Right renal pelvis (tissue), 4 donors: Measurements from ENCODE around the gene SLC24A3. TPM values are rescaled to one million over a fixed set of nuclear protein-coding genes. Genes with fewer than 3 reads are reported as not detected.

Source experiments
- DNase-seq, 4 donors: peaks; one replicate each; pipeline ENCODE4 v3.0.0-alpha.2; 2013; ENCODE audit warnings: low read depth in 4 of 4, low spot score in 3 of 4, missing footprints in 1 of 4
- polyA plus RNA-seq, 4 donors: library from polyadenylated mRNA; unstranded; fragments of 120-200 nt; gene quantifications; one replicate each; pipeline ENCODE4 v1.2.1, GENCODE V29; 2013; ENCODE audit not compliant: insufficient read length in 4 of 4

SLC24A3 gene
- polyA plus RNA-seq, result 1 to 10 TPM; 4.5 to 5.9 (median 4.6) TPM

- DNase-seq, result peak in 2 of 4 donors; percentile 18 to 38
Observed at GRCh38 chr20:19212469-19212815, at the start of gene SLC24A3. Gene SLC24A3 (plus strand): TSS chr20:19212642.

GRCh38 chr20:19170148-19170547, 42.3 kb upstream of the SLC24A3 start:
- no peak for DNase-seq

DNA sequence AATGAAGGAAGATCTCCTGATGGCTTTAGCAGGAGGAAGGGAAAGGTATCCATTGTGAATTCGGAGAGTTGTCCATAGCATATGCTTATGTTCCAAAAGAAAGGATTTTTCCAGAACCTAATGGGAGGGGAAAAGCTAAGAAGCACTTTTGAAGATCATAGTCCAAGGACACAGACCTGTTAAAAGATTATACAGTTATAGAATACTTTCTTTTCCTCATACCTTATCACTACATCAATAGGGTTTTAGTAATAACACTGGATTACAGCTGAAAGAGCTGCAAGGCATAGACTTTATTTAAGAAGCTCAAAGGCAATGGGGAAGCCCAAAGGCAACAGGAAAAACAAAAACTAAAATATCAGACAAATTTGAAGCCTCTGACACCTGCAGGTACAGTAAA, 39.8 kb upstream of the SLC24A3 start:
- no peak for DNase-seq

GRCh38 chr20:19176470-19177052, 35.9 kb upstream of the SLC24A3 start:
- no peak for DNase-seq

GRCh38 chr20:19181552-19181951, 30.9 kb upstream of the SLC24A3 start:
- DNase-seq, result no peak

- no peak for DNase-seq
Observed at GRCh38 chr20:19185083-19185482, 27.4 kb upstream of the SLC24A3 start.

DNA sequence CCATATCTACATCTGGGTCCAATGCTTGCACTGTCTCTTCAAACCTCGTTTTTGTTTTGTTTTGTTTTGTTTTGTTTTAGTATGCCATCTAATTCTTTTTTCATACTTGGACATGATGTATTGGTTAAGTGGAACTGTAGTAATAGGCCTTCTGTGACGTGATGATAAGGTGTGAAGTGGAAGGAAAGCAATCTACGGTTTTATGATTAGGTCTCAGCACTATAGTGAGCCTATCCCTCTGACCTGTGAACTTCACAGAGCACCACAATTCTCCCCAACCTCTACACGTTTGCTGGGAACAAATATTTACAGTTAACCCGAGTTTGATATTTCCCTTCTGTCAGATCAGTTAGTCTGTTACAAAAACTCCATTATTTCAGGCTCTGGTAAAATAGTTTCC, 19.1 kb upstream of the SLC24A3 start:
- DNase-seq, result no peak

DNA sequence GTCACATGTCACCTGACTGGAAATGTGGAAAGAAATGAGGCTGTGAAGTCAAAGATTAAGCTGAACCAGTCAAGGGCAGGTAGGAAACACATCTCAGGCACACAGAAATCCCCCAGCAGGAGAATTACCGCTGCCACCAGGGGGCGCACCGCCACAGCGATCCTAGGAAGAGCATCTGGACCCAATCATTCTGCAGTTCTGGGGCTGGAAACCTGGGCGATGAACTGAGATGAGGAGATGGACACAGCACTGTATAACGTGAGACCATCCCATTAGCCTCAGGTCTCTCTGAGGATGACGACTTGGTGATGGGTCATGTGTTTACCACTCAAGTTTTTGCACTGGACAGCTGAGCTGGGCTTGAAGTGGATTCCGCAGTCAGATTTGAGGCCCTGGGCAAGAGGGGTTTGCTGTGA, 6.5 kb upstream of the SLC24A3 start:
- DNase-seq, result peak in 3 of 4 donors; percentile 18 to 35 (median 20)

- DNase-seq, result no peak
Observed at GRCh38 chr20:19207541-19207940, 4.9 kb upstream of the SLC24A3 start.

DNA sequence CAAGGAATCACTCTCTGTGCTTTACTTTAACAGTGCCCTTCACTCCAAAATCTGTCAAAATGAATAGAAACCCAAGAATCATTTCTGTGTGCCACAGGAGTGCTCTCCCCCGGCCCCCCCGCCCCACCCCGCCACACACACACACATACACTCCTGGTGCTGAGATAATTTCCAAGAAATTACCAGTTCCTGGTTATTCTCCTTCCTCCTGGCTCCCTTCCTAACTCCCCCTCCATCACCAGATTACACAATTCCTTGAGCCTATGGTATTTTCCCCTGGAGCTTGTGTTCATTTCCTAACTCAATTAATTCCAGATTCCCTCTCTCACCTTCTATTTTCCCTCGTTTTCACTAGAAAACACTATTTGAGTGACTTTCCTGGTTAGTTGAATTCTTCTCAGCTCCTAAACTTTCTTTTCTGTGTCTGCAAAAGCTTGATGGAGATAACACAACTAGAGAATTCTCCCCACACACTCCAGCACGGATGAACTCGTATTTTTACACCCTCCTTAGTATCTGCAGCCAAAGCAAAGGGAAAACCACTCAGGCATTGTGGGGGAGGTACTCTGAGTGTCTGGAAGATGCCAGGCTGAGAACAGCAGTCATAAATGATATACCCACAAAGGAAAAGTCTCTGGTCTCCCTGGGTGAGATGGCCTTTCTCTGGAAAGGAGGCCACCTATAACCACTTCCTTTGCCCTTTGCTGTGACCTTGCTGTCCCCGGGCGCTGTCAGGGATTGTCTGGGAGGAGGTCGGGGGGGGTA, 1.9 kb upstream of the SLC24A3 start:
- DNase-seq, result no peak

DNA sequence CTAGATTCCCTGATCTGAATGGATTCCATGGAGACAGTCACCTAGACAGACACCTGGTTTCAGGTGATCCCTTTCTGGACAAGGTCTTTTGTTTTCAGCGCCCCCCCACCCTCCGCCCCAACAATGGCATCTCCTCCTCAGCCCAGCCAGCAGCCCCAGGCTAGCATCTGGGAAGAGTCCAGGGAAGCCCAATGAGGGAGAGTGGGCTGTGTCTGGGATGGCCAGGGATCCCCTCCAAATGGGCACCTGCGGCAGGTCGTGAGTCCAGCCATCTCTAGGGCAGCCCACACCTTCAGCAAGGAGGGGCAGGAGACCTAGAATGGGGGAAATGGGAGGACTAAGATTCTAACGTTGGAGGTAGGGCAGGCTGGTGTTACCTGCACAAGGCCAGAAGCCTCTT, 1.2 kb upstream of the SLC24A3 start:
- DNase-seq, result no peak

DNA sequence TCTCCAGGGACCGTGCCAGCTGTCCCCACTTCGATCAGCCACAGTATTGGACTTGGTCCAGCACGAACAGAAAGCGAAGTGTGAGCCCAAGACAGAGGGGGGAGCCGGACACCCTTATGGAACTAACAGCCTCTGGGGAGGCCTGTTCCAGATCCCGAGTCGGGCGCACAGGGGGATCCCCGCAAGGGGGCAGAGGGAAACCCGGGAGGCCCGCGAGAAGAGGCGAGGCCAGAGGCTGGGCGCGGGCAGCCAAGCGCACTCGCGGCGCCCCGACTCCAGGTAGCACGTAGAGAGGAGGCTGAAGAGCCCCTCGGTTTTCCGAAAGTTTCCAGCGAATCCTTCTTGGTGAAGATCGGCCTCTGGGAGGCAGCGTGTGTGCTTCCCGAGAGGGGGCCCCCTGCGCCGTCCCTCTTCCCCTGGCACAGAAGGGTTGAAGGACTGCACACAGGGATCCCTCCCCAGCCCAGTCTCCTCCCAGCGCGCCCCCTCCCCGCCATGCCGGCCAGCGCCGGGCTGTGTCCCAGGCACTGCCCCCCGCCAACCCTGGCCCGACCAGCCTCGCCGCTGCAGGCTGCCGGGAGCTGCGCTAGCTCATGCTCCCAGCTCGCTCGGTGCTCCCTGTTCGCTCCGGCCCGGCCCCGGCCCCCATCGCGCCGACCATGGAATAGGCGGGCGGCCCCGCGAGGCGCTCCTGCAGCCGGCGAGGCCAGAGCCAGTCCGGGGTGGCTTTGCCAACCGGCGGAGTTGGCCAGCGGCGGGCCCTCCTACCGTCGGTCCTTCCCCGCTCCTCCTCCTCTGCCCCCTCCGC, 577 bp upstream of the SLC24A3 start:
- peak in 2 of 4 donors; percentile 28 to 41 for DNase-seq

GRCh38 chr20:19212821-19213502, 520 bp downstream of the SLC24A3 start:
- peak; percentile 34 to 51 (median 48) for DNase-seq

DNA sequence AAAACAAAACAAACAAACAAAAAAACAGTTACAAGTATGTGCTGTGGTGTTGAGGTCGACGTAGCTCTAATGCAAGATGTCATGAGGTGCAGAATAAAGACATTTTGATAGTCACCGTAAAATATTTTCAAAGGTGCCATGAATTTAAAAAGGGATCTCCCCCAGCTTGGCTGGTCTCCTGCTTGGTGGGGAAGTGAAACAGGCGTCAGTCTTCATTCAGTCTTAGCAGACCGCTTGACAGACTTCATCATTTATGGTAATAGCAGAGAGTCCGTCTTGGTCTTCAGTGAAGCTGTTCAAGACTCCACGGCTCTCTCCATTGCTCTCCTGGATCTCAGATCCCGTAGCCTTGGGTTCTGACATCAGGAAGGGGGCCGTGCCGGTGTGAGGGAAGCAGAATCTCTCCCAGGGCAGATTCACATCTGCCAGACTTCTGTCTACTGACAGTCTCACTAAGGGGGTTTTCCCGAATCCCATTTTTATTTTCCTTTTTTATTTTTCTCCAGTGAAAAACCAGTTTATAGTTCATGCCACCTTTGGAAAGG, 1.6 kb downstream of the SLC24A3 start:
- no peak for DNase-seq

DNA sequence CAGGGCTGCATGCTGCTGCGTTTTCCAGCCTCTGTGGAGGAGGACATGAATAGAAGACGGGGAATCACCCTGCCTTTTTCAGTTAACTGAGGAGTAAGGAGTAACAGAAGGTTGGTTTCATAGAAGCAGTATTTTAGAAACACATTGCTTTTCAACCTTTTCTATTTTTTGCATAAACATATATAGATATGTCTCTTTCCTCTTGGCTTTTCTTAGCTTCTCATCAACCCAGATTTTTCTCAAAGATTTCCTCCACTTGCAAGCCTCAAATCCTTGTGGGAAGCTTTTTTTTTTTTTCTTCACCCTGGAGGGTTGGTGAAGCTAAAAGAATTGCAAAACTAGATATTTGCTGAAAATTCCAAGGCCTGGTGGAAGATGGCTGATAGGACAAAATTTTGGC, 6.0 kb downstream of the SLC24A3 start:
- no peak for DNase-seq

GRCh38 chr20:19222520-19223040, 10.1 kb downstream of the SLC24A3 start:
- no peak for DNase-seq

DNA sequence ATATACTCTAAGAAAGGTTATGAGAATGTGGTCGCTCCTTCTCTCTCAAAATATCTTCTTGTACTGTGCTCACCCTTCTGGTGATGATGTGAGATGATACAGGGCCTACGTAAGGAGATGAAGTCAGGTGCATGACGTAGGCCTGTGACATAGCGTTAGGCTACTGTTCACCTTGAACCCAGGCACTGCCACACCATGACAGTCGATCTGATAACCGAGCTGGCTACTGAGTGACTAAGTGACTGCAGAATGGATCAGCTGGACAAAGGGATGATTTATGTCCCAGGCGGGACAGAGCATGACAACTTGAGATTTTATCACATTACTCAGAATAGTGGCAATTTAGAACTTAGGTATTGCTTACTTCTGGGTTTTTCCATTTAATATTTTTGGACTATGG, 11.2 kb downstream of the SLC24A3 start:
- DNase-seq, result no peak

GRCh38 chr20:19231359-19232035, 19.1 kb downstream of the SLC24A3 start:
- no peak for DNase-seq

DNA sequence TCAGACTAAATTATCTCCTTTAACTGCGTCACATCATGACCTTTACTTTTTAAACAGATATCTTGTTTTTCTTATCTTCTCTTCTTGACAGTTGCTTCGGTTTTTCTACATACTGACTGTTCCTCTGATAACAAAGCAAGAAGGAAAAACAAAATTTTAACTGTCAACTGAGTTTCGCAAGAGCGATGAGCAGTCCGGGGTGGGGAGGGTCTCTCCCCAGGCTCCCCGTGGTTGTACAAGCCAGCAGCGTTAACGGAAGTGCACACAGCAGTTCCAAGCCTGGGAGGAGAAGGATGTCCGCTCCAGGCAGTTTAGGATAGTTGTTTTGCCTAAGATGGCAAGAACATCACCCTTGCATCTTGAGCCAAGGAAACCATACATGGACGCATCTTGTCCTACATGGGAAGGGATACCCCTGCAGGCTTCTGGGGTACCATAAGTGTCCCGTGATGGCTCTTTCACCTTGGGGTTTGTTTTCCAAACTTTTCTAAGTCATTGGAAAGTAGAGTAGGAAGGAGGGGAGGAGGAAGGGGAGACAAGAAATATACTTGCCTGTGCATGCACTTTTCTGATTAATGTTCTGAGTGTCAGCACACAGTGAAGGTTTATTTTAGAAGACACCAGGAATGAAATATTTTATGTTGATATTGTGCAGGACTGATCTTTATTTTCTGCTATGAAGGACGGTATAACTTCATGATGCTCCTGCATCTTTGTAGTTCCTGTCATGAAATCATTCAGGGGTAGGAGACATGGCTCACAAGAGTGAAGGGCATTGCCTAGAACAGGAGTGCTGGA, 20.8 kb downstream of the SLC24A3 start:
- no peak for DNase-seq
